Panc1 (cell line): ENCODE data around the gene CPLX1. TPM values are rescaled to one million over a fixed set of nuclear protein-coding genes. Genes with fewer than 3 reads are reported as not detected.

Source experiments
- ATAC-seq: fragments of 200-7000 bp; cut with Tn5 transposase; 2 replicates; pipeline ENCODE4 v1.9.1; 2020; ENCODE audit warnings: mild to moderate bottlenecking, moderate library complexity
- BruUV-seq: library from RNA; stranded (reverse); fragments of 400-500 nt; replicated peaks from 2 replicates; lab custom pipeline; 2021; lab: Mats Ljungman, UMichigan
- CTCF ChIA-PET: fragments of 300-600 bp; sonication (Branson Sonifier 250); formaldehyde crosslinking; loops from one replicate; lab custom pipeline; 2022; ENCODE audit warnings: antibody characterized with exemption; lab: Charles Lee
- POLR2A ChIA-PET: fragments of 300-600 bp; sonication (Branson Sonifier 250); formaldehyde crosslinking; loops from one replicate; lab custom pipeline; 2022; ENCODE audit warnings: antibody characterized with exemption; lab: Charles Lee
- DNase-seq: peaks from one replicate; pipeline ENCODE4 v3.0.0-alpha.2; 2010; ENCODE audit warnings: low read depth, low spot score
- H3K27ac ChIP-seq: 2 replicates; pipeline ENCODE4 v1.5.1; 2011; ENCODE audit warnings: mild to moderate bottlenecking, low read length, inconsistent platforms
- H3K27me3 ChIP-seq: fragments of 200-500 bp; sonication (Bioruptor generic); 2 replicates; pipeline ENCODE4 v1.6.0; 2014; ENCODE audit warnings: low read length, inconsistent platforms; ENCODE audit not compliant: control insufficient read depth, insufficient read depth
- H3K36me3 ChIP-seq: fragments of 200-500 bp; sonication (Bioruptor generic); 2 replicates; pipeline ENCODE4 v1.5.1; 2014; ENCODE audit warnings: inconsistent platforms, mild to moderate bottlenecking, low read length, moderate library complexity; ENCODE audit not compliant: control insufficient read depth, insufficient read depth
- H3K4me1 ChIP-seq: 2 replicates; pipeline ENCODE4 v1.5.1; 2011; ENCODE audit warnings: inconsistent platforms, mild to moderate bottlenecking, low read length, moderate library complexity; ENCODE audit not compliant: control insufficient read depth, insufficient read depth
- H3K4me3 ChIP-seq, 2 experiments: 2 replicates each; pipeline ENCODE4 v1.5.1; 2011 to 2012; ENCODE audit warnings: low read depth in 2 of 2, low read length in 2 of 2, mild to moderate bottlenecking in 2 of 2, inconsistent platforms in 1 of 2, moderate library complexity in 1 of 2
- H3K9me3 ChIP-seq: fragments of 200-500 bp; sonication (Bioruptor generic); 2 replicates; pipeline ENCODE4 v1.5.1; 2014; ENCODE audit warnings: low read depth, mild to moderate bottlenecking, inconsistent platforms, low read length, moderate library complexity; ENCODE audit not compliant: control insufficient read depth, insufficient read depth
- POLR2AphosphoS5 ChIP-seq: IDR thresholded peaks from 2 replicates; pipeline ENCODE4 v1.6.1; 2012; ENCODE audit warnings: mild to moderate bottlenecking, low read depth, low read length, moderate library complexity
- SIN3A ChIP-seq: IDR thresholded peaks from 2 replicates; pipeline ENCODE4 v1.6.1; 2012; ENCODE audit warnings: low read depth, mild to moderate bottlenecking, low read length, moderate library complexity, borderline replicate concordance; ENCODE audit not compliant: insufficient read depth
- TCF7L2 ChIP-seq: IDR thresholded peaks from 2 replicates; pipeline ENCODE4 v1.6.1; 2011; ENCODE audit warnings: mild to moderate bottlenecking, low read depth, low read length, inconsistent platforms
- in situ Hi-C: cut with HindIII; loops from 2 replicates; pipeline ENCODE4 v1.10.0; 2016; ENCODE audit warnings: low sequenced_read_pairs, low pct_unique_long_range_greater_than_20kb
- intact Hi-C: fragments of 100-400 bp; cut with micrococcal nuclease; formaldehyde crosslinking; loops from one replicate; pipeline ENCODE4 v1.10.0; 2022; ENCODE audit not compliant: unreplicated experiment
- total RNA-seq: library from RNA; stranded (reverse); gene quantifications from one replicate; pipeline ENCODE4 v1.2.1, GENCODE V29; 2021; ENCODE audit not compliant: unreplicated experiment
- TF ChIP-seq, protein P1 (sequence below), 2 experiments: IDR thresholded peaks; 2 replicates each; pipeline ENCODE4 v1.6.1; 2011 to 2012; ENCODE audit warnings: low read depth in 2 of 2, control low read depth in 1 of 2, low read length in 1 of 2, mild to moderate bottlenecking in 1 of 2, moderate library complexity in 1 of 2; ENCODE audit not compliant: insufficient read depth in 1 of 2
- TF ChIP-seq, protein P2 (sequence below): fragments of 450-650 bp; IDR thresholded peaks from 2 replicates; pipeline ENCODE4 v1.5.1; 2017; ENCODE audit warnings: mild to moderate bottlenecking

Gene CPLX1
- total RNA-seq, 1 experiment from 2014 or later, result 6.7 TPM

DNA sequence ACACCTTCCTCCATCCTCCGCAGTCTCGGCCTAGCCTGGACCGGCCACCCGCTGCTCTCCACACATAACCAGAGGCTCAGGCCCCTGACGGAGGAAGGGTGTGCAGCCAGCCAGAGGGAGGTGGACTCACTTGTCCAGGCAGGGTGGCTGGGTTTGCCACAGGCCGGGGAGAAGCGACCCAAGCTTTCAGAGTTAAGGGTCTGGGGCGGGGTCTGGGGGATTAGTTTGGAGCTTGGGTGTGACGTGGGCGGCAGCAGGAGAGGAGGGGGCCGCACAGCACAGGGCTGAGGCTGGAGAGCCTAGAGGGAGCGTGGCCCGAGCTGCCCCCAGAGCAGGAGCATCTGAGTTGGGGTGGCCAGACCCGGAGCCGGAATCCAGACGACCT, 22.4 kb upstream of the CPLX1 start:
- H3K4me3 ChIP-seq, result no peak overlapping the region
- BruUV-seq, result no TSS peak
- H3K36me3 ChIP-seq, result no peaks in the 10 kb centered on the region
- H3K27me3 ChIP-seq, result no peaks in the 10 kb centered on the region
- H3K4me1 ChIP-seq, result no peaks in the 10 kb centered on the region
- CTCF ChIA-PET, result no interaction called here
- ATAC-seq (no peak), DNase-seq (no peak)
- no peak overlapping the region for H3K27ac ChIP-seq
- intact Hi-C loops, result no loop called here
- H3K9me3 ChIP-seq, result no peaks in the 10 kb centered on the region
- TF ChIP-seq POLR2AphosphoS5, result no peak
- TF ChIP-seq SIN3A, result no peak
- TF ChIP-seq, protein P1, sequence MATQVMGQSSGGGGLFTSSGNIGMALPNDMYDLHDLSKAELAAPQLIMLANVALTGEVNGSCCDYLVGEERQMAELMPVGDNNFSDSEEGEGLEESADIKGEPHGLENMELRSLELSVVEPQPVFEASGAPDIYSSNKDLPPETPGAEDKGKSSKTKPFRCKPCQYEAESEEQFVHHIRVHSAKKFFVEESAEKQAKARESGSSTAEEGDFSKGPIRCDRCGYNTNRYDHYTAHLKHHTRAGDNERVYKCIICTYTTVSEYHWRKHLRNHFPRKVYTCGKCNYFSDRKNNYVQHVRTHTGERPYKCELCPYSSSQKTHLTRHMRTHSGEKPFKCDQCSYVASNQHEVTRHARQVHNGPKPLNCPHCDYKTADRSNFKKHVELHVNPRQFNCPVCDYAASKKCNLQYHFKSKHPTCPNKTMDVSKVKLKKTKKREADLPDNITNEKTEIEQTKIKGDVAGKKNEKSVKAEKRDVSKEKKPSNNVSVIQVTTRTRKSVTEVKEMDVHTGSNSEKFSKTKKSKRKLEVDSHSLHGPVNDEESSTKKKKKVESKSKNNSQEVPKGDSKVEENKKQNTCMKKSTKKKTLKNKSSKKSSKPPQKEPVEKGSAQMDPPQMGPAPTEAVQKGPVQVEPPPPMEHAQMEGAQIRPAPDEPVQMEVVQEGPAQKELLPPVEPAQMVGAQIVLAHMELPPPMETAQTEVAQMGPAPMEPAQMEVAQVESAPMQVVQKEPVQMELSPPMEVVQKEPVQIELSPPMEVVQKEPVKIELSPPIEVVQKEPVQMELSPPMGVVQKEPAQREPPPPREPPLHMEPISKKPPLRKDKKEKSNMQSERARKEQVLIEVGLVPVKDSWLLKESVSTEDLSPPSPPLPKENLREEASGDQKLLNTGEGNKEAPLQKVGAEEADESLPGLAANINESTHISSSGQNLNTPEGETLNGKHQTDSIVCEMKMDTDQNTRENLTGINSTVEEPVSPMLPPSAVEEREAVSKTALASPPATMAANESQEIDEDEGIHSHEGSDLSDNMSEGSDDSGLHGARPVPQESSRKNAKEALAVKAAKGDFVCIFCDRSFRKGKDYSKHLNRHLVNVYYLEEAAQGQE (IDR thresholded peaks at IDR 0.05; ENCODE audit: insufficient read depth in 1 of 2, low read depth in 2 of 2, low read length in 1 of 2), result no peak
- TF ChIP-seq TCF7L2, result no peak
- TF ChIP-seq, protein P2, sequence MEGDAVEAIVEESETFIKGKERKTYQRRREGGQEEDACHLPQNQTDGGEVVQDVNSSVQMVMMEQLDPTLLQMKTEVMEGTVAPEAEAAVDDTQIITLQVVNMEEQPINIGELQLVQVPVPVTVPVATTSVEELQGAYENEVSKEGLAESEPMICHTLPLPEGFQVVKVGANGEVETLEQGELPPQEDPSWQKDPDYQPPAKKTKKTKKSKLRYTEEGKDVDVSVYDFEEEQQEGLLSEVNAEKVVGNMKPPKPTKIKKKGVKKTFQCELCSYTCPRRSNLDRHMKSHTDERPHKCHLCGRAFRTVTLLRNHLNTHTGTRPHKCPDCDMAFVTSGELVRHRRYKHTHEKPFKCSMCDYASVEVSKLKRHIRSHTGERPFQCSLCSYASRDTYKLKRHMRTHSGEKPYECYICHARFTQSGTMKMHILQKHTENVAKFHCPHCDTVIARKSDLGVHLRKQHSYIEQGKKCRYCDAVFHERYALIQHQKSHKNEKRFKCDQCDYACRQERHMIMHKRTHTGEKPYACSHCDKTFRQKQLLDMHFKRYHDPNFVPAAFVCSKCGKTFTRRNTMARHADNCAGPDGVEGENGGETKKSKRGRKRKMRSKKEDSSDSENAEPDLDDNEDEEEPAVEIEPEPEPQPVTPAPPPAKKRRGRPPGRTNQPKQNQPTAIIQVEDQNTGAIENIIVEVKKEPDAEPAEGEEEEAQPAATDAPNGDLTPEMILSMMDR, result no peak
- in situ Hi-C loops, result no loop called here
- POLR2A ChIA-PET, result no interaction called here

DNA sequence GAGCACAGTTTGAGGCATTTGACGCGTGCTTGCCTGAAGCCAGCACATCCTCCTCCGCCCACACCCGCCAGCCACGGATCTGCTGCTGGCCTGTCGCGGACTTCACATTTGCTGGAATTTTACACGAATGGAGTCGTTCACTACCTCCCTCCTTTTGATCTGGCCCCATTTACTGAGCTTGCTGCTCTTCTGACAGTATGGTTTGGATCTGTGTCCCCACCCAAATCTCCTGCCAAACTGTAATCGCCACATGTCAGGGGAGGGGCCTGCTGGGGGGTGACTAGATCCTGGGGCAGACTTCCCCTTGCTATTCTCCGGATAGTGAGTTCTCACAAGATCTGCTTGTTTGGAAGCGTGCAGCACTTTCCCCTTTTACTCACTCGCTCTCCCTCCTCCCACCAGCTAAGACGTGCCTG, 19.9 kb upstream of the CPLX1 start:
- in situ Hi-C loops (no loop called here), intact Hi-C loops (no loop called here)
- H3K27ac ChIP-seq, result no peak overlapping the region
- no TSS peak for BruUV-seq
- H3K4me3 ChIP-seq, result no peak overlapping the region
- CTCF ChIA-PET, result no interaction called here
- POLR2A ChIA-PET, result interaction anchor here (0.6 kb wide), 2 partner anchors 13 to 73 kb away, joined by 4 to 5 read pairs; no protein-coding TSS in a partner anchor
- H3K36me3 ChIP-seq, result no peaks in the 10 kb centered on the region
- H3K27me3 ChIP-seq, result no peaks in the 10 kb centered on the region
- no peaks in the 10 kb centered on the region for H3K4me1 ChIP-seq
- DNase-seq (no peak), ATAC-seq (no peak)
- TF ChIP-seq SIN3A (no peak), POLR2AphosphoS5 (no peak), TCF7L2 (no peak)
- TF ChIP-seq, protein P1 (IDR thresholded peaks at IDR 0.05; ENCODE audit: insufficient read depth in 1 of 2, low read depth in 2 of 2, low read length in 1 of 2), result no peak
- TF ChIP-seq, protein P2, result no peak
- H3K9me3 ChIP-seq, result no peaks in the 10 kb centered on the region
